ENCODE data around the gene ADCK1.
"Not testable (repeated sequence)": the region's sequence is repeated elsewhere in the genome, so short reads cannot be mapped to it uniquely, and the experiment has no call there.

The ADCK1 gene

DNA sequence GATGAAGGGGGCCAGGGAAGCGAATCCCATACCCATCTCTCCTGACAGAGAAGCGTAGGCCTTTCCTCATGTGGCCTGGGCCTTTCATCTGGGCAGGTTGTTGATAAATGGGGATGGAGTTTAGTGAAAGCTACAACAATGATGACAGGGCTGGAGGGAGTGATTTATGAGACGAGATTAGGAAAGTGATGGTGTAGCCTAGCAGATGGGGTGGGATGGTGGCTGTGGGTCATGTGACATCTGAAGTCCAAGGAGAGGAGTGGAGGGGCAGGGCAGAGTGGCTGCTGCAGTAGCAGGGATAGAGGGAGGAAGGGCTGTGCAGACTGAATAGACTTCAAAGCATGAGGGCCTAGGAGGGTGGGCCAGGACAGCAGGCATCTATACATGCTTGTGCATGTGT lies 85.5 kb downstream of the ADCK1 start:
- H2BK5ac ChIP-seq (ENCODE audit: low read depth, low read length, poor library complexity): no peak overlapping the region
- 100% methylated on average over 1 of the region's 3 CpGs for WGBS (ENCODE audit: extremely low coverage, insufficient coverage, insufficient read length)
- no peak overlapping the region for H3K18ac ChIP-seq (ENCODE audit: low read length)
- H2BK12ac ChIP-seq (ENCODE audit: low read length): no peak overlapping the region
- H2AK5ac ChIP-seq (ENCODE audit: low read length): no peak overlapping the region
- no peak overlapping the region for H3K4me2 ChIP-seq (ENCODE audit: low read length)
- H3K36me3 ChIP-seq (ENCODE audit: control insufficient read depth in 1 of 2, insufficient read depth in 2 of 2, low read length in 2 of 2): no peaks in the 10 kb centered on the region
- H2AFZ ChIP-seq (ENCODE audit: insufficient read depth, low read length, poor library complexity): no peak overlapping the region
- no peak overlapping the region for H2BK120ac ChIP-seq (ENCODE audit: insufficient read depth, low read length, poor library complexity)
- H3K4me1 ChIP-seq (ENCODE audit: control insufficient read depth in 1 of 2, insufficient read depth in 2 of 2, low read length in 2 of 2): peaks cover 11 to 14% of the 10 kb centered on the region in 2 experiments
- peaks cover 2% of the 10 kb centered on the region for H3K79me2 ChIP-seq (ENCODE audit: control insufficient read depth, insufficient read depth, low read length, poor library complexity)
- no peak overlapping the region for H4K12ac ChIP-seq (ENCODE audit: low read depth, low read length)
- DNase-seq: no peak
- H3K4ac ChIP-seq (ENCODE audit: low read depth, low read length): no peak overlapping the region
- no peaks in the 10 kb centered on the region for H3K27me3 ChIP-seq (ENCODE audit: insufficient read depth, low read length)
- H3K9me3 ChIP-seq (ENCODE audit: insufficient read depth, low read depth, low read length): peaks cover 3% of the 10 kb centered on the region
- H3K9ac ChIP-seq (ENCODE audit: low read length): no peak overlapping the region
- H3K4me3 ChIP-seq (ENCODE audit: low read depth, low read length): no peak overlapping the region
- H3K27ac ChIP-seq (ENCODE audit: low read depth, low read length): no peak overlapping the region
- H3K14ac ChIP-seq (ENCODE audit: low read length): no peak overlapping the region
- H4K91ac ChIP-seq (ENCODE audit: low read depth, low read length): no peak overlapping the region
- no peak overlapping the region for H4K8ac ChIP-seq (ENCODE audit: low read depth, low read length)
- H3K79me1 ChIP-seq (ENCODE audit: low read length): peaks cover 10% of the 10 kb centered on the region
- no peak overlapping the region for H3K23ac ChIP-seq (ENCODE audit: low read length)

GRCh38 chr14:77886010-77886409 lies 86.1 kb downstream of the ADCK1 start:
- H3K27me3 ChIP-seq (ENCODE audit: insufficient read depth, low read length): no peaks in the 10 kb centered on the region
- no peak overlapping the region for H3K4me2 ChIP-seq (ENCODE audit: low read length)
- no peak overlapping the region for H3K4ac ChIP-seq (ENCODE audit: low read depth, low read length)
- no peak overlapping the region for H2BK120ac ChIP-seq (ENCODE audit: insufficient read depth, low read length, poor library complexity)
- H3K4me1 ChIP-seq (ENCODE audit: control insufficient read depth in 1 of 2, insufficient read depth in 2 of 2, low read length in 2 of 2): peaks cover 11 to 14% of the 10 kb centered on the region in 2 experiments
- H2AFZ ChIP-seq (ENCODE audit: insufficient read depth, low read length, poor library complexity): no peak overlapping the region
- no peak overlapping the region for H3K23ac ChIP-seq (ENCODE audit: low read length)
- H4K12ac ChIP-seq (ENCODE audit: low read depth, low read length): no peak overlapping the region
- no peak overlapping the region for H2BK5ac ChIP-seq (ENCODE audit: low read depth, low read length, poor library complexity)
- peaks cover 3% of the 10 kb centered on the region for H3K9me3 ChIP-seq (ENCODE audit: insufficient read depth, low read depth, low read length)
- no peak overlapping the region for H3K9ac ChIP-seq (ENCODE audit: low read length)
- peaks cover 2% of the 10 kb centered on the region for H3K79me2 ChIP-seq (ENCODE audit: control insufficient read depth, insufficient read depth, low read length, poor library complexity)
- no peak overlapping the region for H3K4me3 ChIP-seq (ENCODE audit: low read depth, low read length)
- WGBS (ENCODE audit: extremely low coverage, insufficient coverage, insufficient read length): no CpG with 5 or more reads among the region's 3 CpGs
- no peak overlapping the region for H4K8ac ChIP-seq (ENCODE audit: low read depth, low read length)
- H3K27ac ChIP-seq (ENCODE audit: low read depth, low read length): no peak overlapping the region
- H2AK5ac ChIP-seq (ENCODE audit: low read length): no peak overlapping the region
- no peak overlapping the region for H3K14ac ChIP-seq (ENCODE audit: low read length)
- DNase-seq: no peak
- H4K91ac ChIP-seq (ENCODE audit: low read depth, low read length): no peak overlapping the region
- no peaks in the 10 kb centered on the region for H3K36me3 ChIP-seq (ENCODE audit: control insufficient read depth in 1 of 2, insufficient read depth in 2 of 2, low read length in 2 of 2)
- H3K18ac ChIP-seq (ENCODE audit: low read length): no peak overlapping the region
- H3K79me1 ChIP-seq (ENCODE audit: low read length): peaks cover 10% of the 10 kb centered on the region
- no peak overlapping the region for H2BK12ac ChIP-seq (ENCODE audit: low read length)

DNA sequence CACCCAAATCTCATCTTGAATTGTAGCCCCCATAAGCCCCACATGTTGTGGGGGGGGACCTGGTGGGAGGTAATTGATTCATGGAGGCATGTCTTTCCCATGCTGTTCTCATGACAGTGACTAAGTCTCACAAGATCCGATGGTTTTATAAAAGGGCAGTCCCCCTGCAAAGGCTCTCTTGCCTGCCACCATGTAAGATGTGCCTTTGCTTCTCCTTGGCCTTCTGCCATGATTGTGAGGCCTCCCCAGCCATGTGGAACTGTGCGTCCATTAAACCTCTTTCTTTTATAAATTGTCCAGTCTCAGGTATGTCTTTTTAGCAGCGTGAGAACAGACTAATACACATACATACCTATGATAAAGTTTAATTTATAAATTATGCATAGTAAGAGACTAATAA lies 89.0 kb downstream of the ADCK1 start:
- H3K4me2 ChIP-seq (ENCODE audit: low read length); H2BK5ac ChIP-seq (ENCODE audit: low read depth, low read length, poor library complexity); H2BK120ac ChIP-seq (ENCODE audit: insufficient read depth, low read length, poor library complexity); H3K14ac ChIP-seq (ENCODE audit: low read length); H3K36me3 ChIP-seq (ENCODE audit: control insufficient read depth in 1 of 2, insufficient read depth in 2 of 2, low read length in 2 of 2); H2BK12ac ChIP-seq (ENCODE audit: low read length); H4K8ac ChIP-seq (ENCODE audit: low read depth, low read length); H4K91ac ChIP-seq (ENCODE audit: low read depth, low read length); H3K18ac ChIP-seq (ENCODE audit: low read length); H3K9ac ChIP-seq (ENCODE audit: low read length); H3K4me3 ChIP-seq (ENCODE audit: low read depth, low read length); H2AFZ ChIP-seq (ENCODE audit: insufficient read depth, low read length, poor library complexity); H2AK5ac ChIP-seq (ENCODE audit: low read length); H3K23ac ChIP-seq (ENCODE audit: low read length); H4K12ac ChIP-seq (ENCODE audit: low read depth, low read length); H3K4me1 ChIP-seq (ENCODE audit: control insufficient read depth in 1 of 2, insufficient read depth in 2 of 2, low read length in 2 of 2); H3K27ac ChIP-seq (ENCODE audit: low read depth, low read length); H3K9me3 ChIP-seq (ENCODE audit: insufficient read depth, low read depth, low read length); H3K27me3 ChIP-seq (ENCODE audit: insufficient read depth, low read length); DNase-seq; H3K4ac ChIP-seq (ENCODE audit: low read depth, low read length); H3K79me1 ChIP-seq (ENCODE audit: low read length); H3K79me2 ChIP-seq (ENCODE audit: control insufficient read depth, insufficient read depth, low read length, poor library complexity): not testable (repeated sequence)
- no CpG with 5 or more reads among the region's 3 CpGs for WGBS (ENCODE audit: extremely low coverage, insufficient coverage, insufficient read length)

DNA sequence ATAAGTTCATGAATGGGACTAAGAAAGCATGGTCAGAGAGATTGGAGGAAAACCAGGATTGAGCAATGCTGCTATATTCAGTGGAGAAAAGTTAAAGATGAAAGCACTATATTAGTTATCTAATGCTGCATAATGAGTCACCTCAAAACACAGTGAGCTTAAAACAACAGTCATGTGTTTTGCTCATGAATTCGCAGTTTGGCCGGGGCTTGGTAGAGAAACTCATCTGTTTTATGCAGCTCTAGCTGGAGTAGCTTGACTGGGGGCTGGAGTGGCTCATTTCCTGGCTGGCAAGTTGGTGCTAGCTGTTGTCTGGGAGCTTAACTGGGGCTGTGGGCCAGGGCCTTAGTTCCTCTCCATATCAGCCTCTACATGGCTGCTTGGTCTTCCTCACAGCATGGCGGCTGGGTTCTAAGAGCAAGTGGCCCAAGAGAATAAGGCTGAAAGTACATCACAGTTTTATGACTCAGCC lies 90.1 kb downstream of the ADCK1 start:
- H3K4ac ChIP-seq (ENCODE audit: low read depth, low read length): no peak overlapping the region
- no peak overlapping the region for H3K9ac ChIP-seq (ENCODE audit: low read length)
- H4K91ac ChIP-seq (ENCODE audit: low read depth, low read length): no peak overlapping the region
- H3K4me3 ChIP-seq (ENCODE audit: low read depth, low read length): no peak overlapping the region
- no peaks in the 10 kb centered on the region for H3K27me3 ChIP-seq (ENCODE audit: insufficient read depth, low read length)
- H3K23ac ChIP-seq (ENCODE audit: low read length): no peak overlapping the region
- WGBS (ENCODE audit: extremely low coverage, insufficient coverage, insufficient read length): no CpG with 5 or more reads among the region's 3 CpGs
- no peak overlapping the region for H2BK5ac ChIP-seq (ENCODE audit: low read depth, low read length, poor library complexity)
- H3K27ac ChIP-seq (ENCODE audit: low read depth, low read length): no peak overlapping the region
- no peak overlapping the region for H3K18ac ChIP-seq (ENCODE audit: low read length)
- no peak overlapping the region for H2BK120ac ChIP-seq (ENCODE audit: insufficient read depth, low read length, poor library complexity)
- no peak overlapping the region for H2AFZ ChIP-seq (ENCODE audit: insufficient read depth, low read length, poor library complexity)
- H2BK12ac ChIP-seq (ENCODE audit: low read length): no peak overlapping the region
- H3K79me2 ChIP-seq (ENCODE audit: control insufficient read depth, insufficient read depth, low read length, poor library complexity): no peaks in the 10 kb centered on the region
- H3K14ac ChIP-seq (ENCODE audit: low read length): no peak overlapping the region
- H4K12ac ChIP-seq (ENCODE audit: low read depth, low read length): no peak overlapping the region
- peaks cover 3% of the 10 kb centered on the region for H3K9me3 ChIP-seq (ENCODE audit: insufficient read depth, low read depth, low read length)
- H3K36me3 ChIP-seq (ENCODE audit: control insufficient read depth in 1 of 2, insufficient read depth in 2 of 2, low read length in 2 of 2): no peaks in the 10 kb centered on the region
- no peak overlapping the region for H2AK5ac ChIP-seq (ENCODE audit: low read length)
- DNase-seq: no peak
- H3K4me2 ChIP-seq (ENCODE audit: low read length): no peak overlapping the region
- no peaks in the 10 kb centered on the region for H3K4me1 ChIP-seq (ENCODE audit: control insufficient read depth in 1 of 2, insufficient read depth in 2 of 2, low read length in 2 of 2)
- H4K8ac ChIP-seq (ENCODE audit: low read depth, low read length): no peak overlapping the region
- no peaks in the 10 kb centered on the region for H3K79me1 ChIP-seq (ENCODE audit: low read length)
